Tibial artery (tissue), 4 donors: Measurements from ENCODE around the gene CCDC196.

Experiments used
- DNase-seq, 2 donors: peaks; one replicate each; pipeline ENCODE4 v3.0.0-alpha.2; 2019
- H3K27ac ChIP-seq, 2 donors: fragments of 200-600 bp; sonication (generic) in 1 of 2; 1 replicate in 1 of 2; 2 replicates in 1 of 2; pipeline ENCODE4 v1.5.1; 2018 to 2019; ENCODE audit warnings: mild to moderate bottlenecking in 1 of 2
- H3K27me3 ChIP-seq, 2 donors: fragments of 200-600 bp; sonication (generic) in 1 of 2; one replicate each; pipeline versions ENCODE4 v1.5.1 to v1.6.0; 2016 to 2019
- H3K36me3 ChIP-seq, 3 donors: fragments of 200-600 bp; sonication (generic) in 2 of 3; one replicate each; pipeline ENCODE4 v1.5.1; 2016 to 2019; ENCODE audit warnings: mild to moderate bottlenecking in 2 of 3
- H3K4me1 ChIP-seq, 4 donors: fragments of 200-600 bp; sonication (generic) in 2 of 4; 1 replicate in 3 of 4; 2 replicates in 1 of 4; pipeline ENCODE4 v1.5.1; 2016 to 2019
- H3K4me3 ChIP-seq, 2 donors: fragments of 200-600 bp; sonication (generic) in 1 of 2; 1 replicate in 1 of 2; 2 replicates in 1 of 2; pipeline ENCODE4 v1.5.1; 2018 to 2019; ENCODE audit warnings: mild to moderate bottlenecking in 2 of 2
- H3K9me3 ChIP-seq, 3 donors: fragments of 200-600 bp; sonication (generic) in 1 of 3; one replicate each; pipeline ENCODE4 v1.5.1; 2016 to 2019
- CTCF ChIP-seq, 2 experiments: fragments of 200-600 bp in 1 of 2; fragments of 450-650 bp in 1 of 2; IDR thresholded peaks; one replicate each; pipeline ENCODE4 v1.5.1; 2017 to 2019; ENCODE audit warnings: antibody characterized with exemption in 2 of 2, mild to moderate bottlenecking in 1 of 2, moderate library complexity in 1 of 2
- intact Hi-C: fragments of 100-400 bp; cut with DNase I; formaldehyde crosslinking; loops from one replicate; pipeline ENCODE4 v1.15.0; 2023; ENCODE audit warnings: low total_unique reads

Gene CCDC196

GRCh38 chr14:66511849-66512248 is 25.7 kb downstream of the CCDC196 start:
- H3K4me3 ChIP-seq: no peak overlapping the region
- no peak for DNase-seq
- no peaks in the 10 kb centered on the region for H3K27me3 ChIP-seq
- peaks cover 3 to 19% (median 8%) of the 10 kb centered on the region in 4 donors for H3K4me1 ChIP-seq
- H3K9me3 ChIP-seq: no peaks in the 10 kb centered on the region
- no peak overlapping the region for H3K27ac ChIP-seq
- no peaks in the 10 kb centered on the region for H3K36me3 ChIP-seq
- intact Hi-C loops: no loop called here
- no peak for TF ChIP-seq CTCF (IDR thresholded peaks at IDR 0.05)

- intact Hi-C loops: no loop called here
- Histone ChIP-seq H3K9me3 (no peaks in the 10 kb centered on the region), H3K4me1 (peaks cover 0 to 18% (median 6%) of the 10 kb centered on the region in 4 donors), H3K4me3 (no peak overlapping the region), H3K36me3 (no peaks in the 10 kb centered on the region), H3K27me3 (no peaks in the 10 kb centered on the region), H3K27ac (no peak overlapping the region)
- TF ChIP-seq CTCF (IDR thresholded peaks at IDR 0.05): no peak
- DNase-seq: no peak
These were observed 28.0 kb downstream of the CCDC196 start for GRCh38 chr14:66514213-66514612.

GRCh38 chr14:66530526-66530925 is 44.4 kb downstream of the CCDC196 start:
- H3K27ac ChIP-seq: no peak overlapping the region
- H3K4me3 ChIP-seq: no peak overlapping the region
- no peak for TF ChIP-seq CTCF (IDR thresholded peaks at IDR 0.05)
- H3K27me3 ChIP-seq: no peaks in the 10 kb centered on the region
- H3K36me3 ChIP-seq: no peaks in the 10 kb centered on the region
- DNase-seq: no peak
- intact Hi-C loops: no loop called here
- no peaks in the 10 kb centered on the region for H3K9me3 ChIP-seq
- H3K4me1 ChIP-seq: no peaks in the 10 kb centered on the region

GRCh38 chr14:66539034-66539433 is 52.9 kb downstream of the CCDC196 start:
- Histone ChIP-seq H3K4me1 (peaks cover 0 to 10% (median 0%) of the 10 kb centered on the region in 4 donors), H3K27me3 (no peaks in the 10 kb centered on the region), H3K27ac (no peak overlapping the region), H3K36me3 (no peaks in the 10 kb centered on the region), H3K9me3 (no peaks in the 10 kb centered on the region), H3K4me3 (no peak overlapping the region)
- DNase-seq: no peak
- TF ChIP-seq CTCF (IDR thresholded peaks at IDR 0.05): no peak
- intact Hi-C loops: no loop called here

GRCh38 chr14:66540038-66540437 is 53.9 kb downstream of the CCDC196 start:
- TF ChIP-seq CTCF (IDR thresholded peaks at IDR 0.05): no peak
- intact Hi-C loops: no loop called here
- no peak overlapping the region for H3K4me3 ChIP-seq
- peaks cover 0 to 10% (median 0%) of the 10 kb centered on the region in 4 donors for H3K4me1 ChIP-seq
- no peaks in the 10 kb centered on the region for H3K36me3 ChIP-seq
- H3K27ac ChIP-seq: no peak overlapping the region
- no peaks in the 10 kb centered on the region for H3K27me3 ChIP-seq
- DNase-seq: no peak
- no peaks in the 10 kb centered on the region for H3K9me3 ChIP-seq

GRCh38 chr14:66541627-66542026 is 55.5 kb downstream of the CCDC196 start:
- Histone ChIP-seq H3K4me3 (no peak overlapping the region), H3K27ac (no peak overlapping the region), H3K9me3 (no peaks in the 10 kb centered on the region), H3K36me3 (no peaks in the 10 kb centered on the region), H3K27me3 (no peaks in the 10 kb centered on the region), H3K4me1 (peaks cover 0 to 10% (median 0%) of the 10 kb centered on the region in 4 donors)
- TF ChIP-seq CTCF (IDR thresholded peaks at IDR 0.05): no peak
- intact Hi-C loops: no loop called here
- DNase-seq: no peak
